ENCODE measurements around the gene KCNIP4.

The KCNIP4 gene

GRCh38 chr4:21454831-21455230 lies 493.7 kb downstream of the KCNIP4 start:
- DNase-seq (ENCODE audit: low spot score): no peak

GRCh38 chr4:21454201-21454600 lies 494.4 kb downstream of the KCNIP4 start:
- DNase-seq (ENCODE audit: low spot score): no peak

- DNase-seq (ENCODE audit: low spot score): no peak
Measured at GRCh38 chr4:21452931-21453330, 495.6 kb downstream of the KCNIP4 start.

GRCh38 chr4:21451032-21451431 lies 497.5 kb downstream of the KCNIP4 start:
- DNase-seq (ENCODE audit: low spot score): no peak

- DNase-seq (ENCODE audit: low spot score): no peak
Measured at GRCh38 chr4:21450331-21450730, 498.2 kb downstream of the KCNIP4 start.

- DNase-seq (ENCODE audit: low spot score): no peak
Measured at GRCh38 chr4:21447301-21448054, 501.1 kb downstream of the KCNIP4 start.

GRCh38 chr4:21420166-21420565 lies 528.4 kb downstream of the KCNIP4 start:
- no peak for DNase-seq (ENCODE audit: low spot score)

GRCh38 chr4:21415728-21416127 lies 532.8 kb downstream of the KCNIP4 start:
- no peak for DNase-seq (ENCODE audit: low spot score)

GRCh38 chr4:21413807-21414370 lies 534.7 kb downstream of the KCNIP4 start:
- no peak for DNase-seq (ENCODE audit: low spot score)

- DNase-seq (ENCODE audit: low spot score): no peak
Measured at GRCh38 chr4:21411086-21411485, 537.5 kb downstream of the KCNIP4 start.

GRCh38 chr4:21410372-21410771 lies 538.2 kb downstream of the KCNIP4 start:
- DNase-seq (ENCODE audit: low spot score): no peak

- DNase-seq (ENCODE audit: low spot score): no peak
Measured at GRCh38 chr4:21387683-21388082, 560.9 kb downstream of the KCNIP4 start.

- DNase-seq (ENCODE audit: low spot score): no peak
Measured at GRCh38 chr4:21386166-21386780, 562.3 kb downstream of the KCNIP4 start.

- DNase-seq (ENCODE audit: low spot score): no peak
Measured at GRCh38 chr4:21385706-21386105, 562.9 kb downstream of the KCNIP4 start.

GRCh38 chr4:21384609-21385008 lies 564.0 kb downstream of the KCNIP4 start:
- no peak for DNase-seq (ENCODE audit: low spot score)

- peak; percentile 80 for DNase-seq (ENCODE audit: low spot score)
Measured at GRCh38 chr4:21380861-21381260, 567.7 kb downstream of the KCNIP4 start.

- DNase-seq (ENCODE audit: low spot score): no peak
Measured at GRCh38 chr4:21377046-21377445, 571.5 kb downstream of the KCNIP4 start.

GRCh38 chr4:21376176-21376575 lies 572.4 kb downstream of the KCNIP4 start:
- no peak for DNase-seq (ENCODE audit: low spot score)

- no peak for DNase-seq (ENCODE audit: low spot score)
Measured at GRCh38 chr4:21374641-21375368, 573.8 kb downstream of the KCNIP4 start.

GRCh38 chr4:21367567-21367966 lies 581.0 kb downstream of the KCNIP4 start:
- no peak for DNase-seq (ENCODE audit: low spot score)

- DNase-seq (ENCODE audit: low spot score): no peak
Measured at GRCh38 chr4:21366840-21367239, 581.7 kb downstream of the KCNIP4 start.

- DNase-seq (ENCODE audit: low spot score): no peak
Measured at GRCh38 chr4:21366312-21366711, 582.3 kb downstream of the KCNIP4 start.

- no peak for DNase-seq (ENCODE audit: low spot score)
Measured at GRCh38 chr4:21363701-21364100, 584.9 kb downstream of the KCNIP4 start.
